Jurkat, Clone E6-1 (cell line): ENCODE results near the gene C3orf80. TPM values are rescaled to one million over a fixed set of nuclear protein-coding genes. Genes with fewer than 3 reads are reported as not detected.
A peak's percentile ranks its signal among the peaks of the same experiment; 100 is the strongest.
"Not testable (repeated sequence)": the region's sequence is repeated elsewhere in the genome, so short reads cannot be mapped to it uniquely, and the experiment has no call there.

ENCODE experiments used
- DNase-seq: peaks from one replicate; pipeline ENCODE4 v3.0.0-alpha.2; 2011; ENCODE audit warnings: low read depth, low spot score
- H3K4me3 ChIP-seq: 2 replicates; pipeline ENCODE4 v1.5.1; 2011; ENCODE audit warnings: mild to moderate bottlenecking, low read length, control low read depth, moderate library complexity
- polyA plus RNA-seq: library from polyadenylated mRNA; unstranded; fragments of >200 nt; gene quantifications from one replicate; pipeline ENCODE4 v1.2.1, GENCODE V29; 2012; ENCODE audit warnings: missing spikeins; ENCODE audit not compliant: insufficient read length, insufficient read depth

Gene C3orf80
- not detected for polyA plus RNA-seq

DNA sequence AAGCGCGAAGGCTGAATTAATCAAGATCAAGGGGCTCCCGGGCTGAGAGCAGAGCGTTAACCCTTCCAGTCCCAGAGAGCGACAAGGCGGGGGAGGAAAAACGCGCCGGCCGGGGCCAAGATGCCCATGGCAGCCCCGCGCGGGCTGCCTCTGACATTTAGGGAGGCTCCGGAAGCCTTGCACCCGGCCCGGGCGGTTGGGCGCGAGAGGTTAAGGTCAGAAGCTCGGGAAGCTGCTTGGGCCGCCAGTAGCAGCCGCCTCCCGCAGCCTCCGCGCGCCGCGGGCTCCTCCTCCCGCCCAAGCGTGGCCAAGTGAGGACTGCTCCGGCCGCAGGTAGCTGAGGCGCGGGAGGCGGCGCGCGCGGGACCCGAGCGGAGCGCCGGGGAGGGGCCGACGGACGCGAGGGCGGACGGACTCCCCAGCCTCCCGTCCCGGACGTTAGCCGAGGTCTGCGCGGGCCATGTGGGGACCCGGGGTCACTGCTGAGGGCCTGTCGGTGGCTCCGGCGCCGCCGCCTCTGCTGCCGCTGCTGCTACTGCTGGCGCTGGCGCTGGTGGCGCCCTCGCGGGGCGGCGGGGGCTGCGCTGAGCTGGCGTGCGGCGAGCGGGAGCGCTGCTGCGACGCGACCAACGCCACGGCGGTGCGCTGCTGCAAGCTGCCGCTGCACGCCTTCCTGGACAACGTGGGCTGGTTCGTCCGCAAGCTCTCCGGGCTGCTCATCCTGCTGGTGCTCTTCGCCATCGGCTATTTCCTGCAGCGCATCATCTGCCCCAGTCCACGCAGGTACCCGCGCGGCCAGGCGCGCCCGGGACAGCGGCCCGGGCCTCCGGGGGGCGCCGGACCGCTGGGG lies at the start of gene C3orf80:
Gene C3orf80 (plus strand): TSS at position 247 of the 850 bp plus-strand sequence. CDS start 214 bp downstream, at position 461.
- H3K4me3 ChIP-seq = peak within 1 kb of the TSS; percentile 32
- DNase-seq = no peak

DNA sequence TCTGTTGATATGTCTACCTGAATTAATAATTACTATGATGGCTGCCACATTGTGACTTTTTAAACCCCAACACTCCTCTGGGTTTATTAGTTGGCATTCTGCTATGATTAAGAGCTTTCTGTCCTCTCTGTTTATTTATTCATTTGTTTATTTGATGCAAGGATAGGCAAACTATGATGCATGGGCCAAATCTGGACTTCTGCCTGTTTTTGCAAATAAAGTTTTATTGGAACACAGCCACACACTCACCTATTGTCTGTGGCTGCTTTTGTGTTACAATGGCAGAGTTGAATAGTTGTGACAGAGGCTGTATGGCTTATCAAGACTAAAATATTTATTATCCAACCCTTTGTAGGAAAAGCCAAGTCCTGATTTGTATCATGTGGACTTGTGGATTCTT lies 48.3 kb upstream of the C3orf80 start:
- no peak for DNase-seq
- H3K4me3 ChIP-seq = no peak overlapping the region

DNA sequence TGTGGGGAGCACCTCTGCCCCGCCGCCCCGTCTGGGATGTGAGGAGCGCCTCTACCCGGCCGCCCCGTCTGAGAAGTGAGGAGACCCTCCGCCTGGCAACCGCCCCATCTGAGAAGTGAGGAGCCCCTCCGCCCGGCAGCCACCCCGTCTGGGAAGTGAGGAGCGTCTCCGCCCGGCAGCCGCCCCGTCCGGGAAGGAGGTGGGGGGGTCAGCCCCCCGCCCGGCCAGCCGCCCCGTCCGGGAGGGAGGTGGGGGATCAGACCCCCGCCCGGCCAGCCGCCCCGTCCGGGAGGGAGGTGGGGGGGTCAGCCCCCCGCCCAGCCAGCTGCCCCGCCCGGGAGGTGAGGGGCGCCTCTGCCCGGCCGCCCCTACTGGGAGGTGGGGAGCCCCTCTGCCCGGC lies 46.6 kb upstream of the C3orf80 start:
- DNase-seq, H3K4me3 ChIP-seq: not testable (repeated sequence)

DNA sequence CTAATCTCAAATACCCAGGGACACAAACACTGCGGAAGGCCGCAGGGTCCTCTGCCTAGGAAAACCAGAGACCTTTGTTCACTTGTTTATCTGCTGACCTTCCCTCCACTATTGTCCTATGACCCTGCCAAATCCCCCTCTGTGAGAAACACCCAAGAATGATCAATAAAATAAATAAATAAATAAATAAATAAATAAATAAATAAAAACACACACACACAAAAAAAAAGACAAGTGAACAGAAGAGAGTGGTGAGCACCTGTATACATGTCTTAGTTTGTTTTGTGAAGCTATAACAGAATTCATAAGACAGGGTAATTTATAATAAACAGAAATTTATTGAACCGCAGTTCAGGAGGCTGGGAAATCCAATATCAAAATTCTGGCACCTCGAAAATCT lies 45.8 kb upstream of the C3orf80 start:
- H3K4me3 ChIP-seq, DNase-seq: not testable (repeated sequence)

DNA sequence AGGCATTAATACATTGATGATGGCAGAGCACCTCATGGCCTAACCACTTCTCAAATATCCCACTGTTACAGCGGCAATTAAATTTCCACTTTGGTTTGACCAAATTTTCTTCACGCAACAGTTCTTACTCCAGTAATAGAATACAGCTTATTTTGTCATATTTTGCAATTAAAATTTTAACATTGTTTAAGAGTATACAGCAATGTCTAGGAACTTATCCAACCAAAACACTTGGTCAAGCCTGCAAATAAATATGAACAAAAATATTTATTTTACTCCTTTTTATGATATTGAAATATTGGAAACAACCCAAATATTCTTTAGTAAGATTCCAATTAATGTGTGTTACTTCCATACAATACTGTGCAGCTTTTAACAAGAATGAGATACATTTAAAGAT lies 45.3 kb upstream of the C3orf80 start:
- H3K4me3 ChIP-seq = no peak overlapping the region
- DNase-seq = no peak

DNA sequence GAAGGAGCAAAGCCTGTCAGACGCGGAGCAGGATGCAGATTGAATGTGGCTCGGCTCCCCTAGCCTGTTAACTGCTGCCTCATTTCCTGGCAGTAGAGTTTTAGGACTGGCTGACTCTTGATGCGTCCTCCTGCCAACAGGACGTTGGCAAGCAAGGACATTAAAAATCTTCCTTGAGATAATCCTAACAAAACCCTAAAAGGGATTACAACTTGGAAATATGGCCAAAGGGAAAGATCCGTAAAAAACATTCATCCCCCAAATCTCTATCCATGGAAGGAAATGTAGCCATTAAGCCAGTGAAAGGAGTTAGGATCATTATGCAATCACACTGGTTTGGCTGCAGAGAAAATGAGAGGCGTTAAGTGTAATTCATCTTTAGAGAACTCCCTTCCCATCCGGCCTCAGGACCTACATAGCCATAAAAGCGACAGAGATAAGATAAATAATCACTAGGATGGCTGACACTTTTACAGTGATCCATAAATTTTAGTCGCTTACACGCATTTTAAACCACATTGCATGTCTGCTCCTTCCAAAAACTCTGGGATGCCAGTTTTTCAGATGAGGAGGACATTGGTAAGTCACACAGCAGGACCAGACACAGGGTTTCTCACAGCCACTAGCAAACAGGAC lies 44.5 kb upstream of the C3orf80 start:
- H3K4me3 ChIP-seq = no peak overlapping the region
- DNase-seq = no peak

DNA sequence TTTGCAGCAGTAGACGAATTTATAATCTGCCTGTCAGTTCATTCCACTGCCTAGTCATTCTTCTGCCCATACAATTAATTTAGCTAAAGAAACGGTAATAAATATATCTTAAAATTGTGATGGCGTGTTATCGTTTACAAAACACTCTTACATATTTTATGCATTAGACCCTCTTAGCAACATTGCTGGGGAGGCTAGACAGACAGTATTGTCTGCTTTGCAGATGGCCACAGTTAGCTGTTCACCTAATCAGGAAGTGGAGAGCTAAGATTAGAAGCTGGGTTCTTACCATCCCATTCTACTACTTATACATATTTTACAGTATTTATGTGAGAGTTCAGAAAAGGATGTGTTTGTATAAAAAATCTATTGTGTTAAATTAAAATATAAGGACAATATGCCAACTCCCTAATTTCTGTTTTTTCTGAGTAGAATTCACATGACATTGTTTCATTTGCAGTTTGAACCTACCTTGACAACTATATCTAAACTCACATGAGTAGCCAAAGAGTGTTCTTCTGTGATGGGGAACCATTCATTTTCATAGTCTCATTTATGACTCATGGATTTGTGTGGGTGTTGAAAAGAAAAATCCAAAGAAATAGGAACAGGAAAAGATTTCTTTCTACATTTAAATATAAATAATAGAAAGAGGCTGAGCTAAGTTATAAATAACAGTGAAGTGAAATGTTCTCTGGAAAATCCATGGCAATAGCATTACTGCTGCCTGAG lies 41.7 kb upstream of the C3orf80 start:
- DNase-seq = no peak
- no peak overlapping the region for H3K4me3 ChIP-seq

DNA sequence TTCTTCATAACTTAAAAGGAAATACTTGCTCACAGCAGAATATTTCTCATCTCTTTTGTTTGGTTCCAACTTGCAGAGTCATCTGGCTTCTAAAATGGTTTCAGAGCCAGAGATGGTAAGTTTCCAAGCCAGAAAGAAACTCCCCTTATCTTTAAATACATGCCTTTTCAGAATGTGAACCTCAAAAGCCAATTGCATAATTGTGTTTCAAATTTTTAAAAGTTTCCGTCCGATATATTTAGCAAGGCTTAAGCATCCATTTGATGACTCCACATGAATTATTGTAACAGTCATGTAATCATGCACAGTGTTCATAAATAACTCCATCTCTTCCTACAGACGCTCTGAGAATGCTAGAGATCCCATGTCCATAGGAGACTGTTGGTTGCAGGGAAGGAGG lies 40.6 kb upstream of the C3orf80 start:
- no peak for DNase-seq
- no peak overlapping the region for H3K4me3 ChIP-seq

DNA sequence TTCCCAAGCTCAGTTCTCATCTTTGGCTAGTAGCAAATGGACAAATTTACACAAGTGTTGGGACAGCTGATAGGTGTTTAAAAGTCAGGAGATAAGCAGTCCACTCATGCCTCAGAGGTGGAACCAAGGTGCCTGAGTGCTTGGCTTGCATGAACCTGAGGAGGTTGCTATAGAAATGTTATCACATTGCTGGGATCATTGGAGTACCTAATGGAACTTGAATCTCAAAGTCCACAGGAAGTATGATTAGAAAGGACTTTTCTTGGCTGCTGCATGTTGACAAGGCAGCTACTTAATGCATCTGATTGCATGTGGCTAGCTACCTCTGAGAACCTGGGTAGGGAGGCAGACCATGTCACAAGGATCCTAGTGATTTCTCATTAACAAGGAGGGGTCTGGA lies 39.5 kb upstream of the C3orf80 start:
- no peak for DNase-seq
- H3K4me3 ChIP-seq = no peak overlapping the region

DNA sequence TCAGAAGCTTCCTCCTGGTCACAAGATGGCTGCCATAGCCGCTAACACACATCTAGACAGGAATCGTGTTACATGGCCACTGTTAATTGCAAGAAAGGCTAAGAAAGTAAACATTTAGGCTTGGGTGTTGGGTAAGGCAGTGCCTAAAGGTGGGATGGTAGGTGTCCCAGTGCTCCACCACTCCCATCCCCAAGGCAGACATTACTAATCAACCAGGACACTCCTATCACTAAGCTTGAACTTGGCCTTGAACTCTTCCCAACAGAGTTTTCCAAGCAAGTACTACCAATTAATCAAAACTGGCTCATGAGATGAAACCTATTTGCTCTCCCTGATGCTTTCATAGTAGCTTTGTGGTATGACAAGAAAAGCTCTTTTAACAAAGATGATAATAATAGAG lies 37.9 kb upstream of the C3orf80 start:
- no peak overlapping the region for H3K4me3 ChIP-seq
- no peak for DNase-seq

DNA sequence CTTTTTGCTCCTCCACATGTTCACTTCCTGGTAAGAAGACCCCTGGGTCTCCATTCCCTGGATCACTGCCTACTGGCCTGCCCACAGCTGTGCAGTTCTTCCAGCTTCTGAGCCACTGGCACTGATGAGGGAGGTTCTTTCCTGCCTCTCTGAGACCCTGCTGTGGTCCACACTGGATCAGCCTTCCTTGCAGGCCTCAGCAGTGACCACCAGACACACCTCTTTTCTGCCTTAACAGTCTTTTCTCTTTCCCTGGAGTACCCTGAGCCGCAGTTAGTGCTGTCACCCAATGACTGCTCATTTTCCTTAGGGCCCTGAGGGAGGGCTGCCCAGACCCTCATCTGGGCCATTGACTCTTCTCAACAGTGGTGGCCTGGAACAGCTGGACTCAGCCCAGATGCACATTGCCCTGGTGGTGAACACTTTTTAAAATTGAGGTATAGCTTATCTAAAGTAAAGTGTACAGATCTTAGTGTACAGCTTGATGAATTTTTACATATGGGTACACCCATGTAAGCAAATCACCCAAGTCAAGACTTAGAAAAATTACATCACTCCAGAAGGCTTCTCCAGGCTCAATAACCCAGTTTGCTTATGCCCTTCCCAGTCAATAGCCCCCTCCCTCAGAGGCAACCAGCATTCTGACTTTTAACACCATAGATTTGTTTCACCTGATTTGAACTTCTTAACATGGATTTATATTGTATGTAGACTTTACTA lies 32.8 kb upstream of the C3orf80 start:
- no peak overlapping the region for H3K4me3 ChIP-seq
- DNase-seq = no peak

DNA sequence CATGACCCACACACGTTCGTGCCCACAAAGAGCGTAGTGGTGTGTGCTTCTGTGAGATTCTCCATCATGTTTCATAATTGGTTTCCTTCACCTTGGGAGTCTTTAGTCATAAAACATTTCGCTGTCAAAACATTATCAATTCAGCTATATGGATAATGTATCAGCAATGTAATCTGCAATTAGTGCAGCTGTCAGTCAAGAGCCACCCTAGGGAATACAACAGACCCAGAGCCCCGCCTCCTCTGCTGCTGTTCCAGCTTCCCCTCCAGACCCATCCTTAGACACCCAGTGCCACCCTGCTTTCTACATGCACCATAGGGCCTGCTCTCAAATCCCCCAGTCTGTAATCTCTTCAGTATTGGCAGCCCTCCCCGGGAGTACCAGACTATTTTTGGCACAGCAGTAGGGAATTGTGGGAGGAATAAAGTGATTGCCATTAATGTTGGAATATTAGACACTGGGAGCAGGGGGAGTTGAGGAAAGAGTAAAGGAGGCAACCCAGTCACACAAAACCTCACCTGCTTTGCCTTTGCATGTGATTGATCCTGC lies 31.5 kb upstream of the C3orf80 start:
- no peak overlapping the region for H3K4me3 ChIP-seq
- DNase-seq = no peak

DNA sequence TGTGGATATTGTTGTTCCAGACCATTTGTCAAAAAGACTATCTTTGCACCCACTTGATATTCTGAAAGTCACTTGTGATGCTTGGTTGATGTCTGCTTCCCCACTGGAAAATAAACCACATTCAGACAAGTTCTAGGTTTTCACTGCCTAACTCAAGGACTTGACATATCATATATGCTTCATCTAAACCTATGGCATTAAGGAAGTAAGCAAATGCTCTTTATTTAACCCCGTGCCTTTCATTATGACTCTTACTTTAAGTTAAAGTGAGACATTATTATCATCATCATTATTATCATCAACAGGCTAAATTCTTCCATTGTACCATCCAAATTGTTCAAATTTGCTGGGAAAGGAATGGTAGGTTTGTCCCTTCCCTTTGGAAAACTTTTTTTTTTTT lies 30.8 kb upstream of the C3orf80 start:
- H3K4me3 ChIP-seq = no peak overlapping the region
- DNase-seq = no peak

DNA sequence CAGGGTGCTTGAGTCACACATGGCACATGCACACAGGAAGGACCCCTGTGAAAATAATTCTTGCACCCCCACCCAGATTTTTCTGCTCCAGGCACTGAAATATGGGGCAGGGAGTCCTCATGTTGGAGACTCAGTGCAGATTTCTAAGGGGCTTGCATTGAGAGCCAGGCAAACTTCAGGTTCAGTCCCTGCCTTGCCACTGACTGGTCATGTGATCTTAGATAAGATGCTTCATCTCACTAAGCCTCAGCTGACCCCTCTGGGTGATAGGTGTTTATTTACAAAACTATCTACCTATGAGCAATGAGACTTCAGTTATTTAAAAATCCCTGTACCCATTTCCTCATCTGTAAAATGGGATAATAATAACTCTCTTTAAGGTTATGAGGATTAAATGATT lies 30.1 kb upstream of the C3orf80 start:
- no peak overlapping the region for H3K4me3 ChIP-seq
- DNase-seq = no peak

DNA sequence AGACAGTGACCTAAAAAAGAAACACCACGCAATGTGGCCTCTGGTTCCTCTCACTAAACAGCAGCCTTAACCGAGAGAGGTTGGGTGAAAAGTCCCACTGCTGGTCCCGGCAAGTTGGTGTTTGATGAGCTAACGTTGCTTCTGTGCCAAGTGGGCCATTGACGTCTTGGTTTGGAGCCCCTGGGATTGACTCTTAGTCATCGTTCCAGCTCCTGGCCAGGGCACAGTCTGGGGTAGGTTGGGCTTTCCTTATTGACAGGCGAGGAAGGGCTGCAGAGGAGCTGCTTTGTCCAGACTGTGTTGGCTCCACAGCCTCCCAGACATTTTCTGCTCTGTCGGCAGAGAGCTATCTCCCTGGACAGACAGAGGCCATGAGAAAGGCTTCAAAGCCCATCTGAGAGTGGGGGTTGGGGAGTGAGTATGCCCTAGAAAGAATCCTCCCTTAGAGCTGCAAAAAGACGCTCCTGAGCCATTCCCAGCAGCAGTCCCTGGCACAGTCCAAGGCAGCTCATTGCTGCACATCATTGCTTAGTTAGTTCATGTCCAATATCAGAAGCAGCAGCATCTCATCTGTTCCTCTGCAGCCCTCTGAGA lies 28.6 kb upstream of the C3orf80 start:
- H3K4me3 ChIP-seq = no peak overlapping the region
- no peak for DNase-seq

DNA sequence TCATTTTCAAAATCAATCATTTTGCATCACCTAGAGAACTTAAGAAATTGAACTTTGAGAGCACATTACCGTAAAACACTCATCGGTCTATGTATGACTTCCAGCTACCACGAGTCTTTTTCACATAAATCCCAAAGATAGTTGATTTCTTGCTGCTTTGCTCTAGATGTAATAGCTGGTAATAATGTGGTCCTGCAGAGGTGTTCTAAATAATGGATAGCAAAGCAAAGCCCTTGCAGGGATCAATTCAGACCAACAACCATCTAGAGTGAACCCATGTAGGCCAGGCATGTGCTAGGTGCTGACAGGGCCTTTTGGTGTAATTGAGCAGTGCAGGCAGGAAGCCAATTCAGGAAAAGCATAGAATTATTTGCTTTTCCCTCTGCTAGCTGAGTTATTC lies 26.1 kb upstream of the C3orf80 start:
- DNase-seq = no peak
- H3K4me3 ChIP-seq = no peak overlapping the region

DNA sequence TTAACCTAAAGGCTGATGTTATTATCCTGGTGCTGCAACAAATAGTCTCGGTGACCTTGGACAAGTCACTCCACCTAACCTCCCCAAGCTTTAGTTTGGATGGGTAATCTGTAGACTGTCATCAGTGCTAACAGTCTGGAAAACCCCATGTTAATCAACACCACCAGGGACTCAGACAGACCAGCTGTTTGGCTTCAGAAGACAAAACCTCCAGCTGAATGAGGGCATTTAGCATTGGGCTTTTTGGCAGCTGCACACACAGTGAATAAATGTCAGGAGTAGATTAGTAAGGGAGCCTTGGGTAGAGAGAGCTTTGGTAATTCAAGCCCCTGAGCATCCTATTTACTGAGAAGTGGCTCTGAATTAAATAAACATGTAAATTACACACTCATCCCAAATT lies 24.9 kb upstream of the C3orf80 start:
- no peak for DNase-seq
- no peak overlapping the region for H3K4me3 ChIP-seq

DNA sequence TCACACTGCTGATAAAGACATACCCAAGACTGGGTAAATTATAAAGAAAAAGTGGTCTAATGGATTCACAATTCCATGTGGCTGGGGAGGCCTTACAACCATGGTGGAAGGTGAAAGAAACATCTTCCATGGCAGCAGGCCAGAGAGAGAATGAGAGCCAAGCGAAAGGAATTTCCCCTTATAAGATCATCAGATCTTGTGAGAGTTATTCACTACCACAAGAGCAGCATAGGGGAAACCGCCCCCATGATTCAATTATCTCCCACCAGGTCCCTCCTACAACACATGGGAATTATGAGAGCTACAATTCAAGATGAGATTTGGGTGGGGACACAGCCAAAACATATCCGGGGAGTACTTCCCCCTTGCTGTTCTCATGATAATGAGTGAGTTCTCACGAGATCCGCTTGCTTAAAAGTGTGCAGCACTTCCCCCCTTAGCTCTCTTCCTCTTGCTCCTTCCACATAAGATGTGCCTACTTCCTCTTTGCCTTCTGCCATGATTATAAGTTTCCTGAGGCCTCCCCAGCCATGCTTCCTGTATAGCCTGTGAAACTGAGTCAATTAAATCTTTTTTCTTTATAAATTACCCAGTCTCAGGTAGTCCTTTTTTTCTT lies 20.7 kb upstream of the C3orf80 start:
- H3K4me3 ChIP-seq, DNase-seq: not testable (repeated sequence)
